HG03039 (cell line): ENCODE data around the gene MUC7.
"Not testable (repeated sequence)": the region's sequence is repeated elsewhere in the genome, so short reads cannot be mapped to it uniquely, and the experiment has no call there.

ENCODE experiments used
- ATAC-seq: cut with Tn5 transposase; IDR thresholded peaks from one replicate; pipeline ENCODE4 v1.9.1; 2021; ENCODE audit warnings: mild to moderate bottlenecking, moderate library complexity; ENCODE audit not compliant: unreplicated experiment

MUC7 gene

GRCh38 chr4:70471897-70472296, at the start of gene MUC7:
TSS of gene MUC7 (plus strand) at chr4:70472197. CDS start at chr4:70474022, 1,825 bp downstream.
- no peak for ATAC-seq

DNA sequence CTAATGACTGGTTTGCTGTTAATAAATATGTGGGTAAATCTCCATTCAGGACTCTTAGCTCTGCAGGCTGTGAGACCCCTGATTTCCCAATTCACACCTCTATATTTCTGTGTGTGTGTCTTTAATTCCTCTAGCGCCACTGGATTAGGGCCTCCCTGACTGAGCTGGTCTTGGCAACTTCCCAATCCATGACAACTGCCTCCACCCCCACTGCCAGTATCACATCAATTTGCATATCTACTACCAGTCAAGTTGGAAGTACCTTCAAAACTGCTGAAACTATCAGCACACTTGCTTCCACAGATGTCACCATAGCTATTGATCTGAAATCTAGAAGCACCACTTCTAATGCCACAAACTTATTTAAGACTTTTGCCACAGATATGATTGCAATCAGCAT, 46.7 kb upstream of the MUC7 start:
- no peak for ATAC-seq

GRCh38 chr4:70426789-70427188, 45.2 kb upstream of the MUC7 start:
- no peak for ATAC-seq

DNA sequence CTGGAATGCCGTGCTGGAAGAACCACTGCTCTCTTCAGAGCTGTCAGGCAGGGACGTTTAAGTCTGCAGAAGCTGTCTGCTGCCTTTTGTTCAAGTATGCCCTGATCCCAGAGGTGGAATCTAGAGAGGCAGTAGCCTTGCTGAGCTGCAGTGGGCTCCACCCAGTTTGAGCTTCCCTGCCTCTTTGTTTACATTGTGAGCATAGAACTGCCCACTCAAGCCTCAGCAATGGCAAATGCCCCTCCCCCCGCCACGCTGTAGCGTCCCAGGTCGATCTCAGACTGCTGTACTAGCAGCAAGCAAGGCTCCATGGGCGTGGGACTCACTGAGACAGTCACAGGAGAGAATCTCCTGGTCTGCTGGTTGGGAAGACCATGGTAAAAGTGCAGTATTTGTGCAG, 34.8 kb upstream of the MUC7 start:
- no peak for ATAC-seq

GRCh38 chr4:70442474-70442873, 29.5 kb upstream of the MUC7 start:
- no peak for ATAC-seq

DNA sequence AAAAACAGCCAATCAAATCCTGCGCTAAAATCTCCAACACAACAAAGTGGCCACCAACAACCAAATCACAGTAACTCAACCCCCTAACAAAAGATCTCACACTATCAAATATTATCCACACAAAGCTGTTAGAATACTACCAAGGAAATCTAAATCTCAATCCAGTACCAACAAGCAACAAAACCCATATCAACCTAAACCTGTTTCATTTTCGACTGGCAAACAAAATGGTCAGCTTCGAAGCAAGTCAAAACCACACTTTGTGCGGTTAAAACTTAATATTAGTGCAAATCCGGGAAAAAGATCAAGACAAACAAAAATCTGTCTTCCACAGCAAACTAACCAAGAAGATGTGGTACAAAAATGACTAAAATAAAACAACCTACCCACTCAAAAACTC, 28.7 kb upstream of the MUC7 start:
- ATAC-seq = no peak

GRCh38 chr4:70449220-70449619, 22.8 kb upstream of the MUC7 start:
- peak; percentile 62 for ATAC-seq

GRCh38 chr4:70452946-70453345, 19.1 kb upstream of the MUC7 start:
- no peak for ATAC-seq

DNA sequence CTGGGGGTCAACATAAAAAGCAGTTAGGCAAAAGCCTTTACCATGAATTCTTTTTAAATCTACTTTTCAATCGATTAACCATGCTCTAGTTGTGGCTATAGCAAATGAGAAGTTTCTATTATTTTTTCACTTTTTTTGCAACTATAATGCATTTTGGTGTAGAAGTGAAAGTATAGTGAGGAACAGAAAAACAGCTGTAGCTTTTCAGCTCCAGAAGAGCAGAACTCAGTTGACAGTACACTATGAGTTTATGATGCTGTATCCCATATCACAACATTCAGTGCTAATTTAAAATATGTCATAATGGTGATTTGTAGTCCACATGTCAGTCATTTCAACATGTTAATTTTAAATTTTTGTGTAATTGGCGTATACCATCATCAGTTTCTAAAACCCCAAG, 8.7 kb upstream of the MUC7 start:
- ATAC-seq = no peak

GRCh38 chr4:70473679-70474078, 1.7 kb downstream of the MUC7 start:
- no peak for ATAC-seq

DNA sequence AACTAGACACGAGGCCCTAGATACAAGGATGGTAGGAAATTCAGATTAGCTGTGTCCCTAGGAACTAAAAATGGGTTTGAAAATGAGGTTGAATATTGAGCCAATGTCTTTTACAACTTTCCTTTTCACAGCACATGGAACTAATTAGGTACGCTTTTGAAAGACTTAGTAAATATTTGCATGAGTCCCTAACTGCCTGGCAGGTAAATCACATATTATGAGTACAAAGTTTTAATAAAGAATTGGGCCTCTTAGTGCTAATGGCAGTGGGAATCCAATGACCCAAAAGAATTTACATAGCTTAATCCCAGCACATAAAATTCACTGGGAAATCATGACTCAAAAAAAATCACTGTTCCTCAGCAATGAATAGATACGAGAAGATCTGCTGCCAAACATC, 16.8 kb downstream of the MUC7 start:
- no peak for ATAC-seq

DNA sequence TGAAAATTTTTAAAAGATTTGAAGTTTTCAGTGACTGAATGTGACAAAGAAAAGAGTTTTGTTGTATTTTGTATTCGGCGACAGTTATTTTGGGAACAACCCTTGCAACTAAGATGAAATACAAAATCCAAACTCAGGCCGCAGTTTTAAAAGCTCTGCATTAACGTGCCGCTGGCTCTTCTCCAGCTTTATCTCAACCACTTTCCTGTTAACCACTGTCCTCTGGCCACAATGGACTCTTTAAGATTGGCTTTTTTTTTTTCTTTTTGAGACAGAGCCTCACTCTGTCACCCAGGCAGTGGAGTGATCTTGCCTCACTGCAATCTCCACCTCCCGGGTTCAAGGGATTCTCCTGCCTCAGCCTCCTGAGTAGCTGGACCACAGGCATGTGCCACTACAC, 24.2 kb downstream of the MUC7 start:
- ATAC-seq = no peak

- ATAC-seq = not testable (repeated sequence)
These were observed 29.8 kb downstream of the MUC7 start for GRCh38 chr4:70501838-70502237.

DNA sequence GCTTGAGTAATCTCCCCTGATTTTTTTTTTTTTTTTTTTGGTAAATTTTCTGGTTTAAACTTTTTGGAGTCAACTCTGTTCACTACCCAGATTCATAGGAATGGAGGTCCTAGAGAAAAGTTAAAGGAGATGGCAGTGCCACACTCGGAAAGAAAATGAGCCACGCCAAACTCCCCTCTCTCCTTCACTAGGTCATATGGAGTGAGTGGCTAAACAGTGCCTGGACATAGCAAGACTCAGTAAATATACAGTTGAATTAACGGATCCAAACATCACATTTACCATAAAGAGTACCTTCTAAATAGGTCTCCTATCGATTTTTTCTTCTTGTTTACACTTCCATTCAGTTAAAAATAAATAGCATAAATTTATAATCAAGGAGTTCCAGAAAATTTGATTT, 32.7 kb downstream of the MUC7 start:
- ATAC-seq = no peak

- peak; percentile 96 for ATAC-seq
These were observed 33.3 kb downstream of the MUC7 start for GRCh38 chr4:70505151-70505748.

- no peak for ATAC-seq
These were observed 36.8 kb downstream of the MUC7 start for GRCh38 chr4:70508801-70509200.

DNA sequence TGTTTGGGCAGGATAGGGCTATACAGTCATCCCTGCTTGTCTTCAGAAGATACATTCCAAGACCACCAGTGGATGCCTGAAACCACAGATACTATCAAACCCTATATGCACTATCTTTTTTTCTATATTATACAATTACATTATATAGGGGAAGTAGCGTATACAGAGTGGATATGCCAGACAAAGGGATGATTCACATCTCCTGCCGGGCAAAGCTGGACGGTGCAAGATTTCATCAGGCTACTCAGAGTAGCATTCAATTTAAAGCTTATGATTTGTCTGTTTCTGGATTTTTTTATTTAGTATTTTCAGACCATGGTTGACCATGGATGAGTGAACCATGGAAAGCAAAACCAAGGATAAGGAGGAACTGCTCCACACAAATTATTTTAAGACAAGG, 39.4 kb downstream of the MUC7 start:
- ATAC-seq = no peak

DNA sequence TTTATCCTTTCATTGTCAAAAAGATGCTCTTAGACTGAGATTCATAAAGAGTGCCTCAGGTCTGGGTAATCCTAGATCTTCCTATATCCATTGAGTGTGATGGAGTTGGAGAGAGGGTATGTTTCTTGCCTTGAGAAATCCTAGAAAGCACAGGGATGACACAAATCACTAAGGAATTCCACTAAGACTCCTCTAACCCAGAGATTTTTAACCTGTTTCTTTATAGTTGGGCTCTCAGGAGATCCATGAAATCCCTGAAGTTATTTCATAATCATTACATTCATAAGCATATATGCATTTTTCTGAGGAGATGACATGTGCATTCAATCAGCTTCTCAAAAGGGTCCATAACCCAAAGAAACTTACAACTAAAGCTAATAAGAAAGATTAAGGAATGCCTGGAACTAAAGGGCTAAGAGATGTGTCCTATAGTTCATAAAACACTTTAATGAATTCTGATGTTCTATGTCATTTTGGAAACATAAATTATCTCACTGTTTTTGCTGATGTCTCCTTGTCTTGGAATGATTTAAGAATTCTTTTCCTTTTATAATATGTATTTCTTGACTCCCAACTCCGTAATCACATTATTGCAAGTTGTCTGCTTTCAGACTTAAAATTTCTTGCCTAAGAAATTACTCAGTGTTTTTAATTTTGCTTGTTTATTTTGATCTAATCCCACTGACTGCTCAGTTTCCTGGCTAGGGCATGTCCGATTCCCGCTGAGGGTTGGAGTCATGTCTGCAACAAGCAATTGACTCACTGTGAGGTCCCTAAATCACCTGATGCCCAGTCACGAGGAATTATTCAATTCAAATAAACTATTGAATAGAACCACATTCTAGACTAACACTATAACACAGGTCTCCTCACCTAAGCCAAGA, 43.6 kb downstream of the MUC7 start:
- ATAC-seq = no peak

- ATAC-seq = no peak
These were observed 46.3 kb downstream of the MUC7 start, which contains the start of gene AMTN for GRCh38 chr4:70518269-70518668. TSS of gene AMTN (plus strand) at chr4:70518569. CDS start at chr4:70518778, 209 bp downstream.

DNA sequence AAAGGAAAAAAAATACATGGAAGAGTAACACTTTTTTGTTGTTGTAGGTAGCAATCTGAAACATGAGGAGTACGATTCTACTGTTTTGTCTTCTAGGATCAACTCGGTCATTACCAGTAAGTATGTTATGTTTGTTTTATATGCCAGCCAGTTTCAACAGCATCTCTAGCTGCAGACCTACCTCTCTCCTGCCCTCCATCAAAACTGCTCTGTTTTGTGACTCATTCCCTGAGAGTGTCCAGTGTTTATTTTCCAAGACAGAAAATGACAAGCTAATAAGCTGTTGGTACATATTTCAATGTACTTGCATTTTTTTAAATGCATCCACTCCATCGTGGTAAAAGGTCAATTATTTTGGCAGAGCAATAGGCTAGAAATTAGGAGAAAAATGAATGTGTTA, 46.7 kb downstream of the MUC7 start:
- ATAC-seq = no peak

- no peak for ATAC-seq
These were observed 50.6 kb downstream of the MUC7 start for GRCh38 chr4:70522626-70523025.

- no peak for ATAC-seq
These were observed 59.0 kb downstream of the MUC7 start for GRCh38 chr4:70530997-70531396.
